ENCODE measurements around the gene TAF6L. TPM values are rescaled to one million over a fixed set of nuclear protein-coding genes. Genes with fewer than 3 reads are reported as not detected.

The TAF6L gene
- total RNA-seq, 1 experiment from 2014 or later: 37.7 TPM

DNA sequence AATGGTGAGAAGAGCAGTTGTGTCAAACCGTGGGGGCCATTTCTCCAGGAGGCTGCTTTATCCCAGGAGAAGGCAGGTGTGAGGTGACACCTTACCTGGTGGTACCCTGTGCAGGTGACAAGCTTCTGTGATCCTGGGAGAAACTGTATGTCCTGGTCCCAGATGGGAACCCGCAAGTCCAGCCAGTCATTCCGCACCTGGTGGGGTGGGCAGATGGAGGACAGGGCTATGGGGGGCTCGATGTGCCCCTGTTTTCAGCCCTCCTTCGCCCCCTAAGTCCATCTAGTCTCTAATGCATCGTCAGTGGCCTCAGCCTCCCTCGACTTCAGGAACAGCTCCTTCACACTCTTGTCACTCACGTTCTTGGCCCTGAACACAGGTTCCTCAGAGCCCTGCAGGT lies 64.1 kb downstream of the TAF6L start:
- DNase-seq: no peak
- Histone ChIP-seq H2AK5ac (ENCODE audit: insufficient read length, low read length) (no peak overlapping the region), H3K79me2 (ENCODE audit: insufficient read depth, low read length) (peaks cover 11% of the 10 kb centered on the region; the same call in 1 of the 2 replicates), H3K9me3 (ENCODE audit: control insufficient read depth, low read depth, low read length) (no peaks in the 10 kb centered on the region), H4K5ac (ENCODE audit: insufficient read length, low read depth, low read length) (no peak overlapping the region), H4K20me1 (ENCODE audit: control insufficient read depth, insufficient read depth, insufficient read length) (no peaks in the 10 kb centered on the region), H2BK15ac (ENCODE audit: low read depth, low read length) (no peak overlapping the region), H3K27me3 (ENCODE audit: insufficient read depth, low read length) (no peaks in the 10 kb centered on the region), H3K79me1 (ENCODE audit: insufficient read depth, low read depth, low read length, poor library complexity, severe bottlenecking) (peaks cover 3% of the 10 kb centered on the region), H3K56ac (ENCODE audit: insufficient read length, low read depth, low read length) (no peak overlapping the region), H3K4me1 (ENCODE audit: insufficient read depth, low read length) (no peaks in the 10 kb centered on the region), H2BK5ac (ENCODE audit: insufficient read length, low read length) (no peak overlapping the region), H2AFZ (ENCODE audit: low read length) (no peak overlapping the region), H3K9ac (ENCODE audit: extremely low read depth, insufficient read length, low read length) (no peak overlapping the region), H4K91ac (ENCODE audit: insufficient read length, low read depth, low read length) (no peak overlapping the region), H3K4me2 (ENCODE audit: insufficient read depth, insufficient read length, low read length) (no peak overlapping the region), H3K18ac (ENCODE audit: insufficient read length, low read depth, low read length) (no peak overlapping the region), H3K4ac (ENCODE audit: low read depth, low read length) (no peak overlapping the region), H4K8ac (replicated peaks; ENCODE audit: insufficient read length, low read depth, low read length) (no peak overlapping the region), H2BK120ac (ENCODE audit: low read depth, low read length, poor library complexity, severe bottlenecking) (no peak overlapping the region), H3K27ac (ENCODE audit: insufficient read length, low read depth, low read length) (no peak overlapping the region), H3K23me2 (ENCODE audit: insufficient read length, low read depth, low read length, poor library complexity, severe bottlenecking) (peaks cover 19% of the 10 kb centered on the region), H3K23ac (ENCODE audit: insufficient read length, low read depth, low read length) (no peak overlapping the region), H2BK20ac (ENCODE audit: low read depth, low read length, poor library complexity, severe bottlenecking) (no peak overlapping the region), H3T11ph (ENCODE audit: low read length) (no peak overlapping the region), H2BK12ac (ENCODE audit: insufficient read length, low read depth, low read length) (no peak overlapping the region), H3K14ac (ENCODE audit: insufficient read depth, low read length) (no peak overlapping the region)
- Mint-ChIP-seq H3K27me3 (ENCODE audit: low read depth) (no peaks in the 10 kb centered on the region; the same call in 1 of the 2 replicates), H3K27ac (no peak overlapping the region; a peak in 1 of 7 replicates), H3K9me3 (peaks cover 0 to 4% of the 10 kb centered on the region in 2 experiments; a peak in 3 of 5 replicates), H3K4me1 (peaks cover 19 to 33% of the 10 kb centered on the region in 2 experiments), H3K4me3 (peak overlapping the region in 1 of 2 experiments; percentile 34; a peak in 2 of 5 replicates), H3K36me3 (ENCODE audit: insufficient read depth in 1 of 3, low read depth in 3 of 3) (peaks cover 35 to 58% (median 54%) of the 10 kb centered on the region in 3 experiments)
- TF ChIP-seq CTCF (conservative IDR thresholded peaks at IDR 0.05): no peak
- WGBS (ENCODE audit: extremely low coverage, insufficient read length, low lambda C conversion rate): no CpG with 5 or more reads among the region's 8 CpGs

Small RNA genes lying within 50 kb of the gene (microRNA-seq; reads per million reads assigned to microRNA genes)
- gene MIR6514 (ENCODE audit: borderline microRNAs expressed) (not detected), gene MIR6748 (ENCODE audit: borderline microRNAs expressed) (not detected)

Other genes with a start within 250 kb of the TAF6L start
- 13.9 and 15.2 TPM in 2 replicates for gene AHNAK, start 224.6 kb upstream of the TAF6L start, total RNA-seq (2021)
- 1,790 and 1,800 TPM in 2 replicates for gene EEF1G, start 197.5 kb upstream of the TAF6L start, total RNA-seq (2021)
- 20.7 and 24.9 TPM in 2 replicates for gene TUT1, start 179.9 kb upstream of the TAF6L start, total RNA-seq (2021)
- gene MTA2, start 169.5 kb upstream of the TAF6L start, total RNA-seq (2021): 143 and 149 TPM in 2 replicates
- gene EML3, start 158.6 kb upstream of the TAF6L start, total RNA-seq (2021): 35.3 and 40.6 TPM in 2 replicates
- 0.79 and 1.0 TPM in 2 replicates for gene ROM1, start 158.1 kb upstream of the TAF6L start, total RNA-seq (2021)
- 30.6 and 30.8 TPM in 2 replicates for gene B3GAT3, start 149.4 kb upstream of the TAF6L start, total RNA-seq (2021)
- gene GANAB, start 124.8 kb upstream of the TAF6L start, total RNA-seq (2021): 387 TPM in 2 replicates
- gene INTS5, start 118.1 kb upstream of the TAF6L start, total RNA-seq (2021): 40.0 and 41.6 TPM in 2 replicates
- 139 and 150 TPM in 2 replicates for gene C11orf98, start 106.2 kb upstream of the TAF6L start, total RNA-seq (2021)
- gene CSKMT, start 106.1 kb upstream of the TAF6L start, total RNA-seq (2021): 49.2 and 51.5 TPM in 2 replicates
- 11.1 and 12.3 TPM in 2 replicates for gene UQCC3, start 99.7 kb upstream of the TAF6L start, total RNA-seq (2021)
- gene LBHD1, start 99.1 kb upstream of the TAF6L start, total RNA-seq (2021): 9.1 and 10.4 TPM in 2 replicates
- gene UBXN1, start 92.3 kb upstream of the TAF6L start, total RNA-seq (2021): 110 and 118 TPM in 2 replicates
- 0.59 and 0.79 TPM in 2 replicates for gene LRRN4CL, start 81.9 kb upstream of the TAF6L start, total RNA-seq (2021)
- 68.4 and 77.4 TPM in 2 replicates for gene BSCL2, start 64.0 kb upstream of the TAF6L start, total RNA-seq (2021)
- gene GNG3, start 63.7 kb upstream of the TAF6L start, total RNA-seq (2021): 3.2 and 3.4 TPM in 2 replicates
- gene HNRNPUL2, start 43.9 kb upstream of the TAF6L start, total RNA-seq (2021): 40.6 and 43.5 TPM in 2 replicates
- 31.6 and 33.4 TPM in 2 replicates for gene TTC9C, start 42.9 kb upstream of the TAF6L start, total RNA-seq (2021)
- 39.7 and 43.4 TPM in 2 replicates for gene ZBTB3, start 17.2 kb upstream of the TAF6L start, total RNA-seq (2021)
- gene POLR2G, start 9.8 kb upstream of the TAF6L start, total RNA-seq (2021): 126 and 129 TPM in 2 replicates
- gene TMEM179B, start 16.0 kb downstream of the TAF6L start, total RNA-seq (2021): 25.0 and 25.5 TPM in 2 replicates
- gene TMEM223, start 20.6 kb downstream of the TAF6L start, total RNA-seq (2021): 21.7 and 22.2 TPM in 2 replicates
- 65.5 and 69.0 TPM in 2 replicates for gene NXF1, start 34.0 kb downstream of the TAF6L start, total RNA-seq (2021)
- 33.5 and 34.7 TPM in 2 replicates for gene STX5, start 60.7 kb downstream of the TAF6L start, total RNA-seq (2021)
- 0.53 and 1.2 TPM in 2 replicates for gene TEX54, start 61.4 kb downstream of the TAF6L start, total RNA-seq (2021)
- gene WDR74, start 68.2 kb downstream of the TAF6L start, total RNA-seq (2021): 121 and 124 TPM in 2 replicates
- gene SLC3A2, start 109.5 kb downstream of the TAF6L start, total RNA-seq (2021): 289 and 290 TPM in 2 replicates
- gene CHRM1, start 150.0 kb downstream of the TAF6L start, total RNA-seq (2021): not detected in 2 replicates
- not detected in 2 replicates for gene SLC22A6, start 213.6 kb downstream of the TAF6L start, total RNA-seq (2021)
- gene SLC22A8, start 244.4 kb downstream of the TAF6L start, total RNA-seq (2021): not detected in 2 replicates